Endothelial cell of umbilical vein (primary cell): ENCODE data around the gene LTO1. TPM values are rescaled to one million over a fixed set of nuclear protein-coding genes. Genes with fewer than 3 reads are reported as not detected.

Source experiments
- BruUV-seq: library from RNA; stranded (reverse); fragments of 400-500 nt; replicated peaks from 2 replicates; lab custom pipeline; 2021; lab: Mats Ljungman, UMichigan
- CTCF ChIA-PET: fragments of 300-600, 350-600 bp; sonication (Branson Sonifier 250); formaldehyde crosslinking; loops from one replicate; lab custom pipeline; 2021; ENCODE audit warnings: antibody characterized with exemption, inconsistent platforms; lab: Charles Lee
- POLR2A ChIA-PET: fragments of 300-600, 350-600 bp; sonication (Branson Sonifier 250); formaldehyde crosslinking; loops from one replicate; lab custom pipeline; 2021; ENCODE audit warnings: antibody characterized with exemption, inconsistent platforms; lab: Charles Lee
- DNase-seq: peaks from one replicate; pipeline ENCODE4 v3.0.0-alpha.2; 2011; ENCODE audit warnings: low read depth, low spot score
- FAIRE-seq: peaks from 2 replicates; lab custom pipeline; 2011; peaks lifted over from hg19 to GRCh38; lab: Jason Lieb, UNC
- H2AFZ ChIP-seq: 2 replicates; pipeline ENCODE4 v1.6.0; 2012; ENCODE audit warnings: low read depth, low read length, control low read depth, inconsistent platforms
- H3K27ac ChIP-seq: 2 replicates; pipeline ENCODE4 v1.5.1; 2011; ENCODE audit warnings: low read depth, mild to moderate bottlenecking, control low read depth, low read length, moderate library complexity; ENCODE audit not compliant: insufficient read depth
- H3K27me3 ChIP-seq, 2 experiments: 2 replicates each; pipeline versions ENCODE4 v1.6.0 to v1.6.1; 2011; ENCODE audit warnings: low read length in 2 of 2, mixed read lengths in 1 of 2; ENCODE audit not compliant: control insufficient read depth in 2 of 2, insufficient read depth in 2 of 2
- H3K36me3 ChIP-seq, 2 experiments: 2 replicates in 1 of 2; 3 replicates in 1 of 2; pipeline ENCODE4 v1.5.1; 2011; ENCODE audit warnings: low read length in 2 of 2, mild to moderate bottlenecking in 1 of 2, moderate library complexity in 1 of 2; ENCODE audit not compliant: control insufficient read depth in 2 of 2, insufficient read depth in 2 of 2; ENCODE audit errors: extremely low read depth in 1 of 2
- H3K4me1 ChIP-seq: 3 replicates; pipeline ENCODE4 v1.5.1; 2011; ENCODE audit warnings: mild to moderate bottlenecking, low read length; ENCODE audit not compliant: control insufficient read depth, insufficient read depth; ENCODE audit errors: extremely low read depth
- H3K4me2 ChIP-seq: 2 replicates; pipeline ENCODE4 v1.6.1; 2011; ENCODE audit warnings: low read length, control low read depth, mixed read lengths; ENCODE audit not compliant: insufficient read depth
- H3K4me3 ChIP-seq, 3 experiments: fragments of 200-600 bp in 1 of 3; sonication (generic), shearing (Covaris generic) in 1 of 3; replicated peaks in 1 of 3; 2 replicates each; pipeline ENCODE4 v1.5.1; 2011 to 2016; ENCODE audit warnings: control low read depth in 3 of 3, low read length in 3 of 3, mild to moderate bottlenecking in 2 of 3, inconsistent platforms in 1 of 3, low read depth in 1 of 3, moderate library complexity in 1 of 3; ENCODE audit not compliant: insufficient read depth in 1 of 3
- H3K79me2 ChIP-seq: 2 replicates; pipeline ENCODE4 v1.6.0; 2012; ENCODE audit warnings: low read length, inconsistent platforms; ENCODE audit not compliant: control insufficient read depth, insufficient read depth
- H3K9ac ChIP-seq: replicated peaks from 2 replicates; pipeline ENCODE3; 2011; ENCODE audit warnings: low read length, control low read depth; ENCODE audit not compliant: insufficient read depth; ENCODE audit errors: extremely low read depth
- H3K9me1 ChIP-seq: replicated peaks from 3 replicates; pipeline ENCODE4 v1.6.0; 2011; ENCODE audit warnings: mild to moderate bottlenecking, low read length; ENCODE audit not compliant: control insufficient read depth, insufficient read depth; ENCODE audit errors: extremely low read depth
- H3K9me3 ChIP-seq: replicated peaks from 2 replicates; pipeline ENCODE4 v1.5.1; 2012; ENCODE audit warnings: low read length, inconsistent platforms; ENCODE audit not compliant: control insufficient read depth, insufficient read depth
- H4K20me1 ChIP-seq: replicated peaks from 2 replicates; pipeline ENCODE3; 2011; ENCODE audit warnings: mild to moderate bottlenecking, low read length; ENCODE audit not compliant: control insufficient read depth, insufficient read depth; ENCODE audit errors: extremely low read depth
- EZH2 ChIP-seq: IDR thresholded peaks from 2 replicates; pipeline ENCODE4 v1.6.1; 2012; ENCODE audit warnings: borderline replicate concordance, low read depth, mild to moderate bottlenecking, moderate library complexity, low read length, inconsistent platforms; ENCODE audit not compliant: severe bottlenecking
- FOS ChIP-seq: IDR thresholded peaks from 2 replicates; pipeline ENCODE4 v1.6.1; 2011; ENCODE audit warnings: mild to moderate bottlenecking, low read length, moderate library complexity, borderline replicate concordance; ENCODE audit not compliant: insufficient read depth
- GATA2 ChIP-seq: IDR thresholded peaks from 2 replicates; pipeline ENCODE4 v1.7.0; 2011; ENCODE audit warnings: low read depth, mild to moderate bottlenecking, moderate library complexity, mixed read lengths, low read length; ENCODE audit not compliant: insufficient read length, insufficient read depth
- JUN ChIP-seq: IDR thresholded peaks from 2 replicates; pipeline ENCODE4 v1.6.1; 2011; ENCODE audit warnings: borderline replicate concordance, low read depth; ENCODE audit not compliant: insufficient read length, insufficient read depth
- MYC ChIP-seq: IDR thresholded peaks from one replicate; pipeline ENCODE4 v1.6.1; 2011; ENCODE audit warnings: mild to moderate bottlenecking, low read depth, low read length
- POLR2A ChIP-seq: IDR thresholded peaks from 2 replicates; pipeline ENCODE4 v1.6.1; 2012; ENCODE audit warnings: low read depth, mild to moderate bottlenecking, control low read depth, low read length
- POLR2AphosphoS5 ChIP-seq: IDR thresholded peaks from 2 replicates; pipeline ENCODE4 v1.6.1; 2012; ENCODE audit warnings: low read depth, mild to moderate bottlenecking, control low read depth, low read length, moderate library complexity; ENCODE audit not compliant: insufficient read depth
- dilution Hi-C: fragments of 300-500 bp; cut with MboI; formaldehyde crosslinking; loops from one replicate; pipeline ENCODE4 v1.15.0; 2019; ENCODE audit warnings: low sequenced_read_pairs; ENCODE audit not compliant: extremely low pct_ligation_motif_present
- intact Hi-C: fragments of 100-400 bp; cut with micrococcal nuclease; formaldehyde crosslinking; loops from one replicate; pipeline ENCODE4 v1.10.0; 2022
- polyA plus RNA-seq, 4 experiments: library from polyadenylated mRNA; depleted of rRNA in 3 of 4; stranded (reverse) in 3 of 4; unstranded in 1 of 4; fragments of >200 nt; gene quantifications; 2 replicates each; pipeline versions ENCODE4 v1.2.1 to v1.2.3, GENCODE V29; 2011 to 2012; ENCODE audit warnings: missing spikeins in 1 of 4
- total RNA-seq: library from RNA; stranded (reverse); gene quantifications from 2 replicates; pipeline ENCODE4 v1.2.3, GENCODE V29; 2021
- TF ChIP-seq, protein P1 (sequence below), 2 donors: IDR thresholded peaks; 1 replicate in 1 of 2; 2 replicates in 1 of 2; pipeline ENCODE4 v1.5.1; 2011; ENCODE audit warnings: low read length in 2 of 2, mild to moderate bottlenecking in 2 of 2, moderate library complexity in 2 of 2, control low read depth in 1 of 2, inconsistent platforms in 1 of 2, low read depth in 1 of 2; ENCODE audit not compliant: insufficient read depth in 1 of 2; ENCODE audit errors: extremely low read depth in 1 of 2
- TF ChIP-seq, protein P2 (sequence below): IDR thresholded peaks from 2 replicates; pipeline ENCODE4 v1.6.1; 2011; ENCODE audit not compliant: insufficient read depth, insufficient read length

LTO1 gene
- total and polyA plus RNA-seq, 2 donors (not counting 3 experiments of a cell fraction or from before 2014, with no cell fraction given): 26.8 to 30.9 TPM

DNA sequence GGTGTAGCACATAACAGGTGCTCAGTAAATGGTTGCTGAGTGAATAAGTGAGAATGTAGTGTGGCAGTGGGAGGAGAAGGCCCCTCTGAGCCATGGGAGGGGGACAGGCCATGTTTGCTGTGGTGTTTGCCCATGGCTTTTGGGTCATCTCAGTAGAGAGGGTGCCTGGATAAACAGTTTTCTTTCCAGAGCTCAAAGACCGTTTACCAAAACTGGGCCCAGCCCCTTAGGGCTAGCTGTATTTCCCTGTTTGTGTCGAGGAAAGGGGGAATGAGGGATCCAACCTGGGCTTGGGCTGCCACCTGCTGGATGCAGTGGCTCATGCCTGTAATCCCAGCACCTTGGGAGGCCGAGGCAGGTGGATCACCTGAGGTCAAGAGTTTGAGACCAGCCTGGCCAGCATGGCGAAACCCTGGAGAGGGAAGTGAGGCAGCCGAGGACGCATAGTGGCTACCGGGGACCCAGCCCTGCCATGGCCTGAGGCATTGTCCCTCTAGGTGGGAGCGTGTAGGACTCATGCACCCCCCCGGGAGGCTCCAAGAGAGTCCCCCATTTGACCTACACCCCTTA, 8.7 kb upstream of the LTO1 start:
- ChIA-PET POLR2A (no interaction called here), CTCF (interaction anchor here (0.6 to 3.7 kb wide), 20 partner anchors 9 to 1025 kb away, joined by 3 to 23 read pairs (median 4); partner anchors contain the start of gene LTO1)
- Histone ChIP-seq H3K4me3 (no peak overlapping the region), H3K9me3 (no peaks in the 10 kb centered on the region), H3K4me1 (no peaks in the 10 kb centered on the region), H3K27ac (no peak overlapping the region), H2AFZ (no peak overlapping the region), H3K36me3 (no peaks in the 10 kb centered on the region), H4K20me1 (no peaks in the 10 kb centered on the region), H3K79me2 (no peaks in the 10 kb centered on the region), H3K4me2 (no peak overlapping the region), H3K9me1 (no peaks in the 10 kb centered on the region), H3K27me3 (peaks cover 0 to 2% of the 10 kb centered on the region in 2 experiments), H3K9ac (no peak overlapping the region)
- no peak for DNase-seq
- BruUV-seq: no TSS peak
- intact Hi-C loops (loop anchor here (1.0 kb wide), 1 partner anchor 583 kb away; no protein-coding TSS in a partner anchor), dilution Hi-C loops (no loop called here)
- no peak for FAIRE-seq
- TF ChIP-seq, protein P1, sequence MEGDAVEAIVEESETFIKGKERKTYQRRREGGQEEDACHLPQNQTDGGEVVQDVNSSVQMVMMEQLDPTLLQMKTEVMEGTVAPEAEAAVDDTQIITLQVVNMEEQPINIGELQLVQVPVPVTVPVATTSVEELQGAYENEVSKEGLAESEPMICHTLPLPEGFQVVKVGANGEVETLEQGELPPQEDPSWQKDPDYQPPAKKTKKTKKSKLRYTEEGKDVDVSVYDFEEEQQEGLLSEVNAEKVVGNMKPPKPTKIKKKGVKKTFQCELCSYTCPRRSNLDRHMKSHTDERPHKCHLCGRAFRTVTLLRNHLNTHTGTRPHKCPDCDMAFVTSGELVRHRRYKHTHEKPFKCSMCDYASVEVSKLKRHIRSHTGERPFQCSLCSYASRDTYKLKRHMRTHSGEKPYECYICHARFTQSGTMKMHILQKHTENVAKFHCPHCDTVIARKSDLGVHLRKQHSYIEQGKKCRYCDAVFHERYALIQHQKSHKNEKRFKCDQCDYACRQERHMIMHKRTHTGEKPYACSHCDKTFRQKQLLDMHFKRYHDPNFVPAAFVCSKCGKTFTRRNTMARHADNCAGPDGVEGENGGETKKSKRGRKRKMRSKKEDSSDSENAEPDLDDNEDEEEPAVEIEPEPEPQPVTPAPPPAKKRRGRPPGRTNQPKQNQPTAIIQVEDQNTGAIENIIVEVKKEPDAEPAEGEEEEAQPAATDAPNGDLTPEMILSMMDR (IDR thresholded peaks at IDR 0.05; ENCODE audit: extremely low read depth in 1 of 2, insufficient read depth in 1 of 2, low read depth in 1 of 2, low read length in 2 of 2): peak; percentile 29 to 46
- no peak for TF ChIP-seq MYC

DNA sequence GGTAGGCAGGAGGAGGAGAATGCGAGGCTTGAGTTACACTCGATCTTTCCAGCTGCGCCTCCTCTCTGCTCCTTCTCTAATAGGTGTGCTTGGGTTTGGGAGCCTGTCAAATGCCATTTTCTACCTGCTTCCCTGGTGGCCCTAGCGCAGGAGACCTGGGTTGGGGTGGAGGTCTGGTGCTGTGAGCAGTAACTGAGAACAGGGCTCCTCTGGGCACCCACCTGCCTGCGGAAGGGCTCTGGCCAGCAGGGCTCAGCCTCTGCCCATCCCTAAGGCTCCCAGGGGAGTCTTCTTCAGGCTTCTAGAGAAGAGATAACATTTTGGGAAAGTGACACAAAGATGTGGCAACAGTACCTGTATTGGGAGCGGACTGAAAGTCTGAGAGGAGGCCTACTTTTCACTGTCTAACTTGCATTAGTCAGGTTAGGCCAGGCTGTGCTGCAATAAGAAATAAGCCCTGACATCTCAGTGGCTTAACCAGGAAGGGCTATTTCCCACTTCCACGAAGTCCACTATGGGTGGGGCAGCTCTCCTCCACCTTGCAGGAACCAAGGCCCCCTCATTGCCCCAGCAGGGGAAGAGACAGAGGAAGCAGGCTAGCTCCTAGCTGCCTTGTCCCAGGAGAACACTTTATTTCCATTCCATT, 7.7 kb upstream of the LTO1 start:
- FAIRE-seq: no peak
- Histone ChIP-seq H3K27ac (no peak overlapping the region), H3K4me1 (no peaks in the 10 kb centered on the region), H3K79me2 (no peaks in the 10 kb centered on the region), H3K4me3 (no peak overlapping the region), H2AFZ (no peak overlapping the region), H3K27me3 (peaks cover 0 to 3% of the 10 kb centered on the region in 2 experiments), H3K9me1 (no peaks in the 10 kb centered on the region), H4K20me1 (no peaks in the 10 kb centered on the region), H3K4me2 (no peak overlapping the region), H3K36me3 (no peaks in the 10 kb centered on the region), H3K9me3 (no peaks in the 10 kb centered on the region), H3K9ac (no peak overlapping the region)
- DNase-seq: no peak
- POLR2A ChIA-PET: interaction anchor here (0.6 kb wide), 1 partner anchor 13 kb away, joined by 9 read pairs; no protein-coding TSS in a partner anchor
- CTCF ChIA-PET: interaction anchor here (1.5 kb wide), 1 partner anchor 13 kb away, joined by 4 read pairs; no protein-coding TSS in a partner anchor
- no TSS peak for BruUV-seq
- dilution Hi-C loops (no loop called here), intact Hi-C loops (no loop called here)
- TF ChIP-seq POLR2A: no peak
- TF ChIP-seq POLR2AphosphoS5: no peak
- TF ChIP-seq, protein P1 (IDR thresholded peaks at IDR 0.05; ENCODE audit: extremely low read depth in 1 of 2, insufficient read depth in 1 of 2, low read depth in 1 of 2, low read length in 2 of 2): no peak
- TF ChIP-seq EZH2: no peak
- no peak for TF ChIP-seq FOS
- TF ChIP-seq GATA2: no peak
- TF ChIP-seq, protein P2, sequence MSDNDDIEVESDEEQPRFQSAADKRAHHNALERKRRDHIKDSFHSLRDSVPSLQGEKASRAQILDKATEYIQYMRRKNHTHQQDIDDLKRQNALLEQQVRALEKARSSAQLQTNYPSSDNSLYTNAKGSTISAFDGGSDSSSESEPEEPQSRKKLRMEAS: no peak
- no peak for TF ChIP-seq MYC
- no peak for TF ChIP-seq JUN
